ENCODE data around the gene RBM25. TPM values are rescaled to one million over a fixed set of nuclear protein-coding genes. Genes with fewer than 3 reads are reported as not detected.
"Not testable (repeated sequence)": the region's sequence is repeated elsewhere in the genome, so short reads cannot be mapped to it uniquely, and the experiment has no call there.

RBM25 gene
- total and polyA plus RNA-seq, 2 experiments from 2014 or later = 120 to 204 TPM

DNA sequence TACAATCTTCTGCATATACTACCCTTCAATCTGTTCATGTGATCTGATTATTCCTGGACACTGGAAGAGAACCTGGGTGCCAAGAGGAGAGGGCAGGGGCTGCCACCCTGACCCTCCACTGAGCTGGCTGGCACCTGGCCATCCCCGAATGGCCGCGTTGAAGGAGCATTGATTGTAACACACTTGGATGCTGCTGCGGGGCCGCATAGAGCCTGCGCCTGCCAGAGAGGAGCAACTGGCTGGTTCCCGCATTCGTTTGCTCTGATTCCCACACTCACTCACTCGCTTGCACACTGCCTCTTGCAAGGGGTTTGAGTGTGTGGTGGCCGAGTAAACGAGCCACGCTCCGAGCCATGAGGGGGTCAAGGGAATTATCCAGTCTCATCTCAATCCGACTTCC, 110.4 kb downstream of the RBM25 start:
- ATAC-seq = no peak
- H3K4me1 Mint-ChIP-seq = peaks cover 20% of the 10 kb centered on the region
- no peaks in the 10 kb centered on the region for H3K79me2 ChIP-seq (replicated peaks; ENCODE audit: insufficient read depth)
- no peaks in the 10 kb centered on the region; the same call in 1 of the 2 replicates for H3K36me3 ChIP-seq (ENCODE audit: insufficient read depth)
- no peak overlapping the region for H3K27ac ChIP-seq (ENCODE audit: low read depth)
- H4K20me1 ChIP-seq (replicated peaks; ENCODE audit: insufficient read depth) = peaks cover 7% of the 10 kb centered on the region
- peaks cover 15% of the 10 kb centered on the region for H3K4me1 ChIP-seq (ENCODE audit: insufficient read depth)
- H3K27me3 Mint-ChIP-seq (ENCODE audit: insufficient read depth, low read depth, poor library complexity) = peaks cover 3% of the 10 kb centered on the region
- H3K27me3 ChIP-seq (ENCODE audit: insufficient read depth) = no peaks in the 10 kb centered on the region
- no peak overlapping the region for H3K4me2 ChIP-seq
- no peak overlapping the region for H3K4me3 Mint-ChIP-seq
- peaks cover 33% of the 10 kb centered on the region for H3K36me3 Mint-ChIP-seq (ENCODE audit: low read depth)
- DNase-seq (ENCODE audit: low spot score) = no peak
- H3K4me3 ChIP-seq = no peak overlapping the region
- peaks cover 15% of the 10 kb centered on the region for H3F3A ChIP-seq (replicated peaks; ENCODE audit: low read depth)
- no peak overlapping the region for H2AFZ ChIP-seq
- TF ChIP-seq EZH2 (IDR thresholded peaks at IDR 0.05; ENCODE audit: low read depth, unreplicated experiment) (no peak), NANOG (IDR thresholded peaks at IDR 0.05; ENCODE audit: borderline replicate concordance) (no peak), POLR2AphosphoS5 (IDR thresholded peaks at IDR 0.05; ENCODE audit: low read depth) (no peak), JUNB (IDR thresholded peaks at IDR 0.05; ENCODE audit: unreplicated experiment) (no peak), ZNF114 (CRISPR knock-in tag; IDR thresholded peaks at IDR 0.05) (no peak), CREB1 (CRISPR knock-in tag; IDR thresholded peaks at IDR 0.05; ENCODE audit: low read depth) (no peak), STAT1 (IDR thresholded peaks at IDR 0.05; ENCODE audit: unreplicated experiment) (no peak)
- TF ChIP-seq, protein P1, sequence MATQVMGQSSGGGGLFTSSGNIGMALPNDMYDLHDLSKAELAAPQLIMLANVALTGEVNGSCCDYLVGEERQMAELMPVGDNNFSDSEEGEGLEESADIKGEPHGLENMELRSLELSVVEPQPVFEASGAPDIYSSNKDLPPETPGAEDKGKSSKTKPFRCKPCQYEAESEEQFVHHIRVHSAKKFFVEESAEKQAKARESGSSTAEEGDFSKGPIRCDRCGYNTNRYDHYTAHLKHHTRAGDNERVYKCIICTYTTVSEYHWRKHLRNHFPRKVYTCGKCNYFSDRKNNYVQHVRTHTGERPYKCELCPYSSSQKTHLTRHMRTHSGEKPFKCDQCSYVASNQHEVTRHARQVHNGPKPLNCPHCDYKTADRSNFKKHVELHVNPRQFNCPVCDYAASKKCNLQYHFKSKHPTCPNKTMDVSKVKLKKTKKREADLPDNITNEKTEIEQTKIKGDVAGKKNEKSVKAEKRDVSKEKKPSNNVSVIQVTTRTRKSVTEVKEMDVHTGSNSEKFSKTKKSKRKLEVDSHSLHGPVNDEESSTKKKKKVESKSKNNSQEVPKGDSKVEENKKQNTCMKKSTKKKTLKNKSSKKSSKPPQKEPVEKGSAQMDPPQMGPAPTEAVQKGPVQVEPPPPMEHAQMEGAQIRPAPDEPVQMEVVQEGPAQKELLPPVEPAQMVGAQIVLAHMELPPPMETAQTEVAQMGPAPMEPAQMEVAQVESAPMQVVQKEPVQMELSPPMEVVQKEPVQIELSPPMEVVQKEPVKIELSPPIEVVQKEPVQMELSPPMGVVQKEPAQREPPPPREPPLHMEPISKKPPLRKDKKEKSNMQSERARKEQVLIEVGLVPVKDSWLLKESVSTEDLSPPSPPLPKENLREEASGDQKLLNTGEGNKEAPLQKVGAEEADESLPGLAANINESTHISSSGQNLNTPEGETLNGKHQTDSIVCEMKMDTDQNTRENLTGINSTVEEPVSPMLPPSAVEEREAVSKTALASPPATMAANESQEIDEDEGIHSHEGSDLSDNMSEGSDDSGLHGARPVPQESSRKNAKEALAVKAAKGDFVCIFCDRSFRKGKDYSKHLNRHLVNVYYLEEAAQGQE (IDR thresholded peaks at IDR 0.05; ENCODE audit: unreplicated experiment) = no peak
- TF ChIP-seq, protein P2, sequence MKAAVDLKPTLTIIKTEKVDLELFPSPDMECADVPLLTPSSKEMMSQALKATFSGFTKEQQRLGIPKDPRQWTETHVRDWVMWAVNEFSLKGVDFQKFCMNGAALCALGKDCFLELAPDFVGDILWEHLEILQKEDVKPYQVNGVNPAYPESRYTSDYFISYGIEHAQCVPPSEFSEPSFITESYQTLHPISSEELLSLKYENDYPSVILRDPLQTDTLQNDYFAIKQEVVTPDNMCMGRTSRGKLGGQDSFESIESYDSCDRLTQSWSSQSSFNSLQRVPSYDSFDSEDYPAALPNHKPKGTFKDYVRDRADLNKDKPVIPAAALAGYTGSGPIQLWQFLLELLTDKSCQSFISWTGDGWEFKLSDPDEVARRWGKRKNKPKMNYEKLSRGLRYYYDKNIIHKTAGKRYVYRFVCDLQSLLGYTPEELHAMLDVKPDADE (IDR thresholded peaks at IDR 0.05) = no peak
- TF ChIP-seq, protein P3, sequence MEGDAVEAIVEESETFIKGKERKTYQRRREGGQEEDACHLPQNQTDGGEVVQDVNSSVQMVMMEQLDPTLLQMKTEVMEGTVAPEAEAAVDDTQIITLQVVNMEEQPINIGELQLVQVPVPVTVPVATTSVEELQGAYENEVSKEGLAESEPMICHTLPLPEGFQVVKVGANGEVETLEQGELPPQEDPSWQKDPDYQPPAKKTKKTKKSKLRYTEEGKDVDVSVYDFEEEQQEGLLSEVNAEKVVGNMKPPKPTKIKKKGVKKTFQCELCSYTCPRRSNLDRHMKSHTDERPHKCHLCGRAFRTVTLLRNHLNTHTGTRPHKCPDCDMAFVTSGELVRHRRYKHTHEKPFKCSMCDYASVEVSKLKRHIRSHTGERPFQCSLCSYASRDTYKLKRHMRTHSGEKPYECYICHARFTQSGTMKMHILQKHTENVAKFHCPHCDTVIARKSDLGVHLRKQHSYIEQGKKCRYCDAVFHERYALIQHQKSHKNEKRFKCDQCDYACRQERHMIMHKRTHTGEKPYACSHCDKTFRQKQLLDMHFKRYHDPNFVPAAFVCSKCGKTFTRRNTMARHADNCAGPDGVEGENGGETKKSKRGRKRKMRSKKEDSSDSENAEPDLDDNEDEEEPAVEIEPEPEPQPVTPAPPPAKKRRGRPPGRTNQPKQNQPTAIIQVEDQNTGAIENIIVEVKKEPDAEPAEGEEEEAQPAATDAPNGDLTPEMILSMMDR (conservative IDR thresholded peaks at IDR 0.05; ENCODE audit: low read depth in 2 of 2) = no peak
- no peaks in the 10 kb centered on the region for H3K9me2 ChIP-seq (ENCODE audit: insufficient read depth)
- H3K27ac Mint-ChIP-seq = no peak overlapping the region
- H3K9me3 Mint-ChIP-seq = no peaks in the 10 kb centered on the region

DNA sequence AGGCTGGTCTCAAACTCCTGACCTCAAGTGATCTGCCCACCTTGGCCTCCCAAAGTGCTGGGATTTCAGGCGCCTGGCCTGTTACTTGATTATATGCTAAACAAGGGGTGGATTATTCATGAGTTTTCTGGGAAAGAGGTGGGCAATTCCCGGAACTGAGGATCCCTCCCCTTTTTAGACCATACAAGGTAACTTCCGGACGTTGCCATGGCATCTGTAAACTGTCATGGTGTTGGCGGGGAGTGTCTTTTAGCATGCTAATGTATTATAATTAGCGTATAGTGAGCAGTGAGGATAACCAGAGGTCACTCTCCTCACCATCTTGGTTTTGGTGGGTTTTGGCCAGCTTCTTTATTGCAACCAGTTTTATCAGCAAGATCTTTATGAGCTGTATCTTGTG, 111.5 kb downstream of the RBM25 start:
- peak; percentile 80 for DNase-seq (ENCODE audit: low spot score)
- peaks cover 15% of the 10 kb centered on the region for H3F3A ChIP-seq (replicated peaks; ENCODE audit: low read depth)
- H3K27me3 ChIP-seq (ENCODE audit: insufficient read depth) = not testable (repeated sequence)

More for the DNA sequence above, 111.5 kb downstream of the RBM25 start:
- H3K9me2 ChIP-seq (ENCODE audit: insufficient read depth); H2AFZ ChIP-seq; H3K4me3 ChIP-seq; H3K27me3 Mint-ChIP-seq (ENCODE audit: insufficient read depth, low read depth, poor library complexity); H3K79me2 ChIP-seq (replicated peaks; ENCODE audit: insufficient read depth); H3K27ac ChIP-seq (ENCODE audit: low read depth); H3K4me3 Mint-ChIP-seq; H4K20me1 ChIP-seq (replicated peaks; ENCODE audit: insufficient read depth); H3K36me3 ChIP-seq (ENCODE audit: insufficient read depth); H3K9me3 Mint-ChIP-seq; H3K27ac Mint-ChIP-seq: not testable (repeated sequence)
- Mint-ChIP-seq H3K4me1 (peaks cover 20% of the 10 kb centered on the region), H3K36me3 (ENCODE audit: low read depth) (peaks cover 41% of the 10 kb centered on the region)
- H3K4me2 ChIP-seq = peak overlapping the region; percentile 58
- H3K4me1 ChIP-seq (ENCODE audit: insufficient read depth) = peaks cover 15% of the 10 kb centered on the region
- peak; percentile 65 for ATAC-seq
